Mesendoderm (in vitro differentiated cells): Measurements from ENCODE around the gene SRR.
A peak's percentile ranks its signal among the peaks of the same experiment; 100 is the strongest.

ENCODE experiments used
- DNase-seq: peaks from one replicate; pipeline ENCODE4 v3.0.0; 2013
- H2AK5ac ChIP-seq: 2 replicates; pipeline ENCODE4 v1.6.1; 2013; ENCODE audit warnings: low read length, inconsistent platforms
- H2BK120ac ChIP-seq: 2 replicates; pipeline ENCODE4 v1.6.1; 2013; ENCODE audit warnings: low read depth, mild to moderate bottlenecking, low read length, moderate library complexity, mixed read lengths
- H2BK15ac ChIP-seq: replicated peaks from 2 replicates; pipeline ENCODE4 v1.6.1; 2013; ENCODE audit warnings: low read depth, mild to moderate bottlenecking, moderate library complexity
- H2BK5ac ChIP-seq: 2 replicates; pipeline ENCODE4 v1.6.1; 2013; ENCODE audit warnings: low read length, inconsistent platforms
- H3K18ac ChIP-seq: 2 replicates; pipeline ENCODE4 v1.6.1; 2013; ENCODE audit warnings: mild to moderate bottlenecking, low read length, mixed read lengths
- H3K23ac ChIP-seq: one replicate; pipeline ENCODE4 v1.6.1; 2013; ENCODE audit warnings: low read length
- H3K27ac ChIP-seq: 2 replicates; pipeline ENCODE4 v1.5.1; 2013; ENCODE audit warnings: low read depth, mild to moderate bottlenecking, inconsistent platforms, low read length, moderate library complexity
- H3K27me3 ChIP-seq: 2 replicates; pipeline ENCODE4 v1.6.1; 2013; ENCODE audit warnings: low read length, control low read depth, mild to moderate bottlenecking, inconsistent platforms; ENCODE audit not compliant: insufficient read depth, poor library complexity
- H3K36me3 ChIP-seq: 2 replicates; pipeline ENCODE4 v1.6.1; 2013; ENCODE audit warnings: low read length, inconsistent platforms; ENCODE audit not compliant: control insufficient read depth, insufficient read depth
- H3K4ac ChIP-seq: one replicate; pipeline ENCODE4 v1.6.1; 2013; ENCODE audit warnings: low read depth, mild to moderate bottlenecking, low read length, moderate library complexity
- H3K4me1 ChIP-seq: 2 replicates; pipeline ENCODE4 v1.6.1; 2013; ENCODE audit warnings: low read depth, low read length, inconsistent platforms; ENCODE audit not compliant: control insufficient read depth
- H3K4me2 ChIP-seq: 2 replicates; pipeline ENCODE4 v1.6.1; 2013; ENCODE audit warnings: low read length
- H3K4me3 ChIP-seq: 2 replicates; pipeline ENCODE4 v1.5.1; 2013; ENCODE audit warnings: mild to moderate bottlenecking, low read length
- H3K56ac ChIP-seq: one replicate; pipeline ENCODE4 v1.6.1; 2013; ENCODE audit warnings: low read length
- H3K79me1 ChIP-seq: 2 replicates; pipeline ENCODE4 v1.6.1; 2013; ENCODE audit warnings: low read length, inconsistent platforms
- H3K79me2 ChIP-seq: 2 replicates; pipeline ENCODE4 v1.6.1; 2013; ENCODE audit warnings: mild to moderate bottlenecking, low read length; ENCODE audit not compliant: control insufficient read depth, insufficient read depth
- H3K9ac ChIP-seq: 2 replicates; pipeline ENCODE4 v1.6.1; 2013; ENCODE audit warnings: low read length, inconsistent platforms
- H4K5ac ChIP-seq: one replicate; pipeline ENCODE4 v1.6.1; 2013; ENCODE audit warnings: low read length
- H4K8ac ChIP-seq: one replicate; pipeline ENCODE4 v1.6.1; 2013; ENCODE audit warnings: low read depth, mild to moderate bottlenecking, control low read depth, low read length, moderate library complexity
- WGBS: extraction: QIAGEN DNeasy Blood & Tissue Kit; methylation state at CpG from one replicate; pipeline ENCODE4 v1.1.7; 2013; ENCODE audit warnings: low lambda C conversion rate, missing lambda C conversion rate; ENCODE audit not compliant: insufficient coverage; ENCODE audit errors: extremely low coverage; 5-methylcytosine and 5-hydroxymethylcytosine counted together

SRR gene

DNA sequence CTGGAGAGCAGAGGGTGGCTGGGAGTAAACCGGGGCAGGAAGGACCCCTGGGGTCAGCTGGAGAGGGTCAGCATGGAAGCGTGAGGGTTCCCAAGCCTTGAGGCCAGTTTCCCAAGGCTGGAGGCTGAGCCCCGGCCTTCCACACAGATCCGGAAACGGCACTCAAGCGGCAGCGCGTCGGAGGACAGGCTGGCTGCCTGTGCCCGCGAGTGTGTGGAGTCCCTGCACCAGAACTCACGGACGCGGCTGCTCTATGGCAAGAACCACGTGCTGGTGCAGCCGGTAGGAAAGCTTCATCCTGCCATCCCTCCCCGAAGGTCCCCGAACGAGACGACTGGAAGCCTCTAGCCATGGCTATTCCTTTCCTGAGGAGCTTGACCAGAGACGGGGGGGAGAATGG lies 59.6 kb downstream of the SRR start:
- Histone ChIP-seq H3K79me2 (no peaks in the 10 kb centered on the region), H3K27ac (no peak overlapping the region), H2BK120ac (no peak overlapping the region), H3K9ac (no peak overlapping the region), H3K4me2 (no peak overlapping the region), H2BK15ac (no peak overlapping the region), H3K18ac (no peak overlapping the region), H2AK5ac (no peak overlapping the region), H3K27me3 (no peaks in the 10 kb centered on the region), H3K4me1 (no peaks in the 10 kb centered on the region), H4K8ac (no peak overlapping the region), H3K56ac (no peak overlapping the region), H3K23ac (no peak overlapping the region), H3K4me3 (no peak overlapping the region), H3K79me1 (no peaks in the 10 kb centered on the region), H3K36me3 (no peaks in the 10 kb centered on the region), H3K4ac (no peak overlapping the region), H2BK5ac (no peak overlapping the region), H4K5ac (no peak overlapping the region)
- DNase-seq, result no peak
- no CpG with 5 or more reads among the region's 21 CpGs for WGBS

DNA sequence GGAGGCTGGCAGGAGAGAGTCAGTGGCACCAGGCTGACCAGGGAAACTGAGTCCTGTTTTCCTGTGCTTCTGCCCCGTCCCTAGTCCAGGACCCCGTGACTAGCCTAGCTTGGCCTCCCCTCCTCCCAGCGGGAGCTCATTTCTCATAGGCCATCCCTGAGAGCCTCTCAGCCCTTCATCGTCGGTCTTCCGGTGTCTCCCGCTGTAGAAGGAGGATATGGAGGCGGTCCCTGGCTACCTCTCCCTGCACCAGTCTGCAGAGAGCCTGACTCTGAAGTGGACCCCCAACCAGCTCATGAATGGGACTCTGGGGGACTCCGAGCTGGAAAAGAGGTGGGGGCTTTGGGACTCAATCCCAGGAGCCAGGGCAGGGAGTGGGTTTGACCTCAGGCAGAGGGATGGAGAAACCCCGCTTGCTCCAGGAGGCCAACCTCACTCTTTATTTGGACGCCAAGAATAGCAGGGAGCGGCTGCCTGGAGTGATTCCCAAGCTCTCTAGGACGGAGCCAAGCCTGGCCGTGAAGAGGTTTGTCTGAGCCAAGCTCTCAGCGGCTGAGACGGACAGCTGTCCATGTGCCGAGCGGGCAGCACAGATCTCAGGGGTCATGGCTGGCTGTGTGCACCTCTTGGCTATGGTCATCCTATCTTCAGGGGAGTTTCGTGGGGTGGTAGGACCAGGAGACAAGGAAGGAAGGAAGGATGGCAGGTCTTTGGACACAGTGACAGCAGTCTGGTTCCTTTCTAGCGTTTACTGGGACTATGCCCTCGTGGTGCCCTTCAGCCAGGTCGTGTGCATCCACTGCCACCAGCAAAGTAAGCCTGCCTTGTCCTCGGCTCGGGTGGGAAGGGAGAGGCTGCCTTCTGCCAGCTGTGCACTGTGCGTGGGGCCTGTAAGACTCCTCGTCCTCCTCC lies 60.4 kb downstream of the SRR start:
- Histone ChIP-seq H3K18ac (no peak overlapping the region), H3K9ac (no peak overlapping the region)

GRCh38 chr17:2364763-2365116 lies 61.0 kb downstream of the SRR start:
- H3K36me3 ChIP-seq, result no peaks in the 10 kb centered on the region
- no CpG with 5 or more reads among the region's 12 CpGs for WGBS
- no peaks in the 10 kb centered on the region for H3K27me3 ChIP-seq
- no peak overlapping the region for H3K4me2 ChIP-seq
- no peak overlapping the region for H2AK5ac ChIP-seq
- no peak for DNase-seq
- no peak overlapping the region for H4K8ac ChIP-seq
- no peak overlapping the region for H3K4me3 ChIP-seq
- H3K79me2 ChIP-seq, result no peaks in the 10 kb centered on the region
- no peak overlapping the region for H3K4ac ChIP-seq
- H3K56ac ChIP-seq, result no peak overlapping the region
- no peak overlapping the region for H3K9ac ChIP-seq
- H3K23ac ChIP-seq, result no peak overlapping the region
- no peak overlapping the region for H3K27ac ChIP-seq
- H2BK15ac ChIP-seq, result no peak overlapping the region
- no peaks in the 10 kb centered on the region for H3K79me1 ChIP-seq
- H2BK5ac ChIP-seq, result no peak overlapping the region
- no peak overlapping the region for H4K5ac ChIP-seq
- no peak overlapping the region for H2BK120ac ChIP-seq
- H3K4me1 ChIP-seq, result no peaks in the 10 kb centered on the region
- H3K18ac ChIP-seq, result no peak overlapping the region

More for the DNA sequence above, 60.4 kb downstream of the SRR start:
- Histone ChIP-seq H3K56ac (no peak overlapping the region), H3K4ac (no peak overlapping the region), H3K4me1 (no peaks in the 10 kb centered on the region), H3K79me1 (no peaks in the 10 kb centered on the region), H4K5ac (no peak overlapping the region), H2BK15ac (no peak overlapping the region), H3K23ac (no peak overlapping the region), H3K36me3 (no peaks in the 10 kb centered on the region), H2BK5ac (no peak overlapping the region), H3K27me3 (no peaks in the 10 kb centered on the region), H4K8ac (no peak overlapping the region), H3K27ac (no peak overlapping the region), H2BK120ac (no peak overlapping the region), H3K79me2 (no peaks in the 10 kb centered on the region), H3K4me3 (no peak overlapping the region), H2AK5ac (no peak overlapping the region), H3K4me2 (no peak overlapping the region)
- no CpG with 5 or more reads among the region's 26 CpGs for WGBS
- DNase-seq, result no peak

DNA sequence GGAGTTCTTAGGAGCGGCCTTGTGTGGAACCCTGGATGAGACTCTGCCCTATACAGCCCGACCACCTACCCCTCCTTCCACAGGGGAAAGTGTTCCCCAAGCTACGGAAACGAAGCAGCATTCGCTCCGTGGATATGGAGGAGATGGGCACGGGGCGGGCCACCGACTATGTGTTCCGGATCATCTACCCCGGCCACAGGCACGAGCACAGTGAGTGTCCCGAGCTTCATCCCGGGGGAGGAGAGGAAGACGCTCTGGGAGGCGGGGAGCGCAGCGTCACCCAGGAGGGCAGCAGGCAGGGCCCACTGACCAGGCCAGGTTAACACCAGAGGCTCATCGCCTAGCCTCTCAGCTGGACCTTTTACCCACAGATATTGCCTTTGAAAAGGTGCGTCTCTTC lies 61.4 kb downstream of the SRR start:
- Histone ChIP-seq H3K18ac (no peak overlapping the region), H3K4me1 (no peaks in the 10 kb centered on the region), H3K27me3 (no peaks in the 10 kb centered on the region), H3K4me2 (no peak overlapping the region), H2BK15ac (no peak overlapping the region), H3K79me1 (no peaks in the 10 kb centered on the region), H2BK120ac (no peak overlapping the region), H2AK5ac (no peak overlapping the region), H3K36me3 (no peaks in the 10 kb centered on the region), H3K4ac (no peak overlapping the region), H3K9ac (no peak overlapping the region), H3K56ac (no peak overlapping the region), H3K27ac (no peak overlapping the region), H3K23ac (no peak overlapping the region), H2BK5ac (no peak overlapping the region), H4K5ac (no peak overlapping the region), H4K8ac (no peak overlapping the region), H3K79me2 (no peaks in the 10 kb centered on the region), H3K4me3 (no peak overlapping the region)
- no CpG with 5 or more reads among the region's 20 CpGs for WGBS
- DNase-seq, result no peak

GRCh38 chr17:2366747-2367494 lies 63.2 kb downstream of the SRR start:
- Histone ChIP-seq H3K56ac (no peak overlapping the region), H2AK5ac (no peak overlapping the region), H3K79me2 (no peaks in the 10 kb centered on the region), H3K4me3 (no peak overlapping the region), H3K18ac (no peak overlapping the region), H4K5ac (no peak overlapping the region), H2BK120ac (no peak overlapping the region), H3K27ac (no peak overlapping the region), H3K27me3 (no peaks in the 10 kb centered on the region), H2BK15ac (no peak overlapping the region), H2BK5ac (no peak overlapping the region), H4K8ac (no peak overlapping the region), H3K9ac (no peak overlapping the region), H3K36me3 (no peaks in the 10 kb centered on the region), H3K4ac (no peak overlapping the region), H3K4me1 (no peaks in the 10 kb centered on the region), H3K4me2 (no peak overlapping the region), H3K23ac (no peak overlapping the region), H3K79me1 (no peaks in the 10 kb centered on the region)
- DNase-seq, result peak; percentile 58
- WGBS, result no CpG with 5 or more reads among the region's 26 CpGs
